PC-9 (cell line): ENCODE results near the gene PTPRS. TPM values are rescaled to one million over a fixed set of nuclear protein-coding genes. Genes with fewer than 3 reads are reported as not detected.
"Not testable (repeated sequence)": the region's sequence is repeated elsewhere in the genome, so short reads cannot be mapped to it uniquely, and the experiment has no call there.

ENCODE experiments used
- BruUV-seq: library from RNA; stranded (reverse); fragments of 400-500 nt; replicated peaks from 2 replicates; lab custom pipeline; 2021; lab: Mats Ljungman, UMichigan
- CTCF ChIA-PET: fragments of 300-600 bp; sonication (Branson Sonifier 250); formaldehyde crosslinking; loops from one replicate; lab custom pipeline; 2022; ENCODE audit warnings: antibody characterized with exemption; lab: Charles Lee
- POLR2A ChIA-PET: fragments of 300-600 bp; sonication (Branson Sonifier 250); formaldehyde crosslinking; loops from one replicate; lab custom pipeline; 2022; ENCODE audit warnings: antibody characterized with exemption; ENCODE audit not compliant: unreplicated experiment; lab: Charles Lee
- DNase-seq, 2 experiments: peaks; one replicate each; pipeline versions ENCODE4 v3.0.0 to v3.0.0-alpha.2; 2015 to 2022; ENCODE audit warnings: mixed read lengths in 1 of 2
- H2AFZ ChIP-seq: fragments of 200-600 bp; sonication (generic); 2 replicates; pipeline ENCODE4 v1.8.1; 2017; ENCODE audit warnings: antibody characterized with exemption
- H3F3A ChIP-seq: fragments of 200-600 bp; sonication (generic); 2 replicates; pipeline ENCODE4 v1.8.1; 2017; ENCODE audit warnings: antibody characterized with exemption, mild to moderate bottlenecking, low read depth; ENCODE audit not compliant: insufficient read depth
- H3K27ac ChIP-seq: fragments of 200-600 bp; sonication (generic); 2 replicates; pipeline ENCODE4 v1.6.1; 2016; ENCODE audit warnings: mixed run types
- H3K27me3 ChIP-seq: fragments of 200-600 bp; sonication (generic); 2 replicates; pipeline ENCODE4 v1.6.1; 2016; ENCODE audit warnings: low read depth, mixed run types; ENCODE audit not compliant: insufficient read depth
- H3K36me3 ChIP-seq: fragments of 200-600 bp; sonication (generic); 2 replicates; pipeline ENCODE4 v1.6.1; 2016; ENCODE audit warnings: low read depth, mixed run types
- H3K4me1 ChIP-seq: fragments of 200-600 bp; sonication (generic); replicated peaks from 2 replicates; pipeline ENCODE4 v1.6.1; 2016; ENCODE audit warnings: mixed run types; ENCODE audit not compliant: insufficient read depth
- H3K4me2 ChIP-seq: fragments of 200-600 bp; sonication (generic); 2 replicates; pipeline ENCODE4 v1.6.1; 2017; ENCODE audit warnings: mixed run types
- H3K4me3 ChIP-seq: fragments of 200-600 bp; sonication (generic); 2 replicates; pipeline ENCODE4 v1.6.1; 2016; ENCODE audit warnings: mixed run types
- H3K79me2 ChIP-seq: fragments of 200-600 bp; sonication (generic); 2 replicates; pipeline ENCODE4 v1.6.1; 2017; ENCODE audit warnings: low read depth, mixed run types
- H3K9me2 ChIP-seq: fragments of 200-600 bp; sonication (generic); 2 replicates; pipeline ENCODE4 v1.8.1; 2017; ENCODE audit warnings: mild to moderate bottlenecking; ENCODE audit not compliant: insufficient read depth
- H3K9me3 ChIP-seq: fragments of 200-600 bp; sonication (generic); 2 replicates; pipeline ENCODE4 v1.8.1; 2016; ENCODE audit warnings: low read depth; ENCODE audit not compliant: insufficient read depth
- H4K20me1 ChIP-seq: fragments of 200-600 bp; sonication (generic); 2 replicates; pipeline ENCODE4 v1.8.1; 2017; ENCODE audit not compliant: insufficient read depth
- CTCF ChIP-seq: fragments of 200-600 bp; sonication (generic); conservative IDR thresholded peaks from 2 replicates; pipeline ENCODE4 v1.6.1; 2017; ENCODE audit warnings: mixed run types, antibody characterized with exemption, mild to moderate bottlenecking, moderate library complexity
- EZH2 ChIP-seq: fragments of 200-600 bp; sonication (generic); IDR thresholded peaks from 2 replicates; pipeline ENCODE4 v1.8.0; 2017; ENCODE audit warnings: antibody characterized with exemption, low read depth
- intact Hi-C: fragments of 100-400 bp; cut with micrococcal nuclease; formaldehyde crosslinking; loops from one replicate; pipeline ENCODE4 v1.10.0; 2022; ENCODE audit not compliant: unreplicated experiment
- total RNA-seq: library from RNA; stranded (reverse); gene quantifications from 2 replicates; pipeline ENCODE4 v1.2.3, GENCODE V29; 2021

The PTPRS gene
- total RNA-seq, 1 experiment from 2014 or later, result 131 TPM

- H3K36me3 ChIP-seq, result no peaks in the 10 kb centered on the region
- intact Hi-C loops, result no loop called here
- no TSS peak for BruUV-seq
Observed at GRCh38 chr19:5386841-5387240, 46.2 kb upstream of the PTPRS start.

GRCh38 chr19:5381197-5381596, 40.6 kb upstream of the PTPRS start:
- BruUV-seq, H3K27me3 ChIP-seq, intact Hi-C loops, H3K79me2 ChIP-seq, H3K9me2 ChIP-seq, H3K4me1 ChIP-seq, H3K27ac ChIP-seq, H2AFZ ChIP-seq, H4K20me1 ChIP-seq, H3K4me3 ChIP-seq, POLR2A ChIA-PET, H3K9me3 ChIP-seq, CTCF ChIA-PET, DNase-seq, H3K36me3 ChIP-seq, H3F3A ChIP-seq, H3K4me2 ChIP-seq: not testable (repeated sequence)

More at GRCh38 chr19:5386841-5387240, 46.2 kb upstream of the PTPRS start:
- no peak for TF ChIP-seq CTCF
- H3F3A ChIP-seq, result no peaks in the 10 kb centered on the region
- no peaks in the 10 kb centered on the region for H4K20me1 ChIP-seq
- POLR2A ChIA-PET, result no interaction called here
- H3K9me3 ChIP-seq, result no peaks in the 10 kb centered on the region
- no peaks in the 10 kb centered on the region for H3K4me1 ChIP-seq
- no peak overlapping the region for H3K4me3 ChIP-seq
- no peak for DNase-seq
- CTCF ChIA-PET, result no interaction called here
- no peak overlapping the region for H3K4me2 ChIP-seq
- H3K9me2 ChIP-seq, result no peaks in the 10 kb centered on the region
- peaks cover 6% of the 10 kb centered on the region; the same call in 1 of the 2 replicates for H3K27me3 ChIP-seq
- no peak overlapping the region for H3K27ac ChIP-seq
- no peaks in the 10 kb centered on the region for H3K79me2 ChIP-seq
- H2AFZ ChIP-seq, result no peak overlapping the region

- ChIA-PET POLR2A (no interaction called here), CTCF (no interaction called here)
- intact Hi-C loops, result no loop called here
- H2AFZ ChIP-seq, result no peak overlapping the region
- no peaks in the 10 kb centered on the region for H3K79me2 ChIP-seq
- no peaks in the 10 kb centered on the region for H3K9me3 ChIP-seq
- H3K4me1 ChIP-seq, result no peaks in the 10 kb centered on the region
- no peaks in the 10 kb centered on the region for H4K20me1 ChIP-seq
- no peak overlapping the region for H3K4me3 ChIP-seq
- DNase-seq, result no peak
- H3K27ac ChIP-seq, result no peak overlapping the region
- BruUV-seq, result no TSS peak
- H3K36me3 ChIP-seq, result no peaks in the 10 kb centered on the region
- no peaks in the 10 kb centered on the region for H3F3A ChIP-seq
- TF ChIP-seq EZH2 (no peak), CTCF (no peak)
- H3K9me2 ChIP-seq, result no peaks in the 10 kb centered on the region
- H3K27me3 ChIP-seq, result 0 out of 2 replicates have a peak, but pooled peaks cover 6% of the 10 kb centered on the region
- no peak overlapping the region for H3K4me2 ChIP-seq
Observed at GRCh38 chr19:5380215-5380919, 39.8 kb upstream of the PTPRS start.
